ENCODE results near the gene SMARCA2.

Gene SMARCA2

GRCh38 chr9:2233274-2233673 is 218.1 kb downstream of the SMARCA2 start:
- DNase-seq (ENCODE audit: extremely low spot score), result no peak

GRCh38 chr9:2234371-2234893 is 219.3 kb downstream of the SMARCA2 start:
- TF ChIP-seq CTCF (IDR thresholded peaks at IDR 0.05; ENCODE audit: control extremely low read depth, extremely low read depth, low read depth, missing control alignments), result no peak

More at GRCh38 chr9:2233274-2233673, 218.1 kb downstream of the SMARCA2 start:
- ChIA-PET CTCF (interaction anchor here (0.8 kb wide), 1 partner anchor 24 kb away, joined by 4 read pairs; no protein-coding TSS in a partner anchor), POLR2A (no interaction called here)
- TF ChIP-seq CTCF (IDR thresholded peaks at IDR 0.05; ENCODE audit: control extremely low read depth, extremely low read depth, low read depth, missing control alignments), result no peak

GRCh38 chr9:2235623-2236022 is 220.5 kb downstream of the SMARCA2 start:
- ChIA-PET POLR2A (no interaction called here), CTCF (interaction anchor here (1.4 kb wide), 1 partner anchor 29 kb away, joined by 3 read pairs; no protein-coding TSS in a partner anchor)
- TF ChIP-seq CTCF (IDR thresholded peaks at IDR 0.05; ENCODE audit: control extremely low read depth, extremely low read depth, low read depth, missing control alignments), result no peak
- DNase-seq (ENCODE audit: extremely low spot score), result no peak

More at GRCh38 chr9:2234371-2234893, 219.3 kb downstream of the SMARCA2 start:
- POLR2A ChIA-PET, result no interaction called here
- DNase-seq (ENCODE audit: extremely low spot score), result no peak
- CTCF ChIA-PET, result interaction anchor here (1.1 to 1.2 kb wide), 2 partner anchors 14 to 30 kb away, joined by 3 to 4 read pairs; no protein-coding TSS in a partner anchor

GRCh38 chr9:2236850-2237249 is 221.7 kb downstream of the SMARCA2 start:
- CTCF ChIA-PET, result interaction anchor here (0.7 kb wide), 1 partner anchor 19 kb away, joined by 3 read pairs; no protein-coding TSS in a partner anchor
- TF ChIP-seq CTCF (IDR thresholded peaks at IDR 0.05; ENCODE audit: control extremely low read depth, extremely low read depth, low read depth, missing control alignments), result no peak
- DNase-seq (ENCODE audit: extremely low spot score), result no peak
- POLR2A ChIA-PET, result no interaction called here

- TF ChIP-seq CTCF (IDR thresholded peaks at IDR 0.05; ENCODE audit: control extremely low read depth, extremely low read depth, low read depth, missing control alignments), result no peak
- ChIA-PET POLR2A (no interaction called here), CTCF (interaction anchor here (0.9 to 1.7 kb wide), 2 partner anchors 12 to 491 kb away, joined by 3 to 5 read pairs; no protein-coding TSS in a partner anchor)
- no peak for DNase-seq (ENCODE audit: extremely low spot score)
Measured at GRCh38 chr9:2241461-2241835, 226.3 kb downstream of the SMARCA2 start.

GRCh38 chr9:2241836-2242741 is 226.9 kb downstream of the SMARCA2 start:
- TF ChIP-seq CTCF (IDR thresholded peaks at IDR 0.05; ENCODE audit: control extremely low read depth, extremely low read depth, low read depth, missing control alignments), result no peak
- POLR2A ChIA-PET, result no interaction called here
- peak; percentile 75 for DNase-seq (ENCODE audit: extremely low spot score)
- CTCF ChIA-PET, result interaction anchor here (1.3 to 1.7 kb wide), 2 partner anchors 12 to 13 kb away, joined by 3 to 5 read pairs; no protein-coding TSS in a partner anchor
